ENCODE results near the gene VANGL1. TPM values are rescaled to one million over a fixed set of nuclear protein-coding genes. Genes with fewer than 3 reads are reported as not detected.

Gene VANGL1
- total RNA-seq, 2 donors from 2014 or later, result 4.0 to 6.1 TPM

DNA sequence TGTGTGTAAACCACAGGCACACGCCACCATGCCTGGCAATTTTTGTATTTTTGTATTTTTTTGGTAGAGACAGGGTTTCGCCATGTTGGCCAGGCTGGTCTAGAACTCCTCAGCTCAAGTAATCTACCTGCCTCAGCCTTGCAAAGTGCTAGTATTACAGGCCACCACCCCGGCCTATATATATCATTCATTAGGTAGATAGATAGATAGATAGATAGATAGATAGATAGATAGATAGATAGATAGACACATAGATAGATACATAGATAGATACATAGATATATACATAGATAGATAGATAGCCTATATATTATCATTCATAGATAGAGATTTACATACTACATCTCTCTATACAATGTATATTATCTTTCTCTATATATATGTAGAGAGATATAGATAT lies 46.0 kb downstream of the VANGL1 start:
- Histone ChIP-seq H3K4me3 (no peak overlapping the region), H3K9me3 (no peaks in the 10 kb centered on the region), H3K36me3 (peaks cover 12% of the 10 kb centered on the region), H3K4me1 (no peaks in the 10 kb centered on the region), H3K27me3 (no peaks in the 10 kb centered on the region), H3K27ac (no peak overlapping the region)
- DNase-seq (ENCODE audit: low spot score), result no peak
- TF ChIP-seq, protein P1, sequence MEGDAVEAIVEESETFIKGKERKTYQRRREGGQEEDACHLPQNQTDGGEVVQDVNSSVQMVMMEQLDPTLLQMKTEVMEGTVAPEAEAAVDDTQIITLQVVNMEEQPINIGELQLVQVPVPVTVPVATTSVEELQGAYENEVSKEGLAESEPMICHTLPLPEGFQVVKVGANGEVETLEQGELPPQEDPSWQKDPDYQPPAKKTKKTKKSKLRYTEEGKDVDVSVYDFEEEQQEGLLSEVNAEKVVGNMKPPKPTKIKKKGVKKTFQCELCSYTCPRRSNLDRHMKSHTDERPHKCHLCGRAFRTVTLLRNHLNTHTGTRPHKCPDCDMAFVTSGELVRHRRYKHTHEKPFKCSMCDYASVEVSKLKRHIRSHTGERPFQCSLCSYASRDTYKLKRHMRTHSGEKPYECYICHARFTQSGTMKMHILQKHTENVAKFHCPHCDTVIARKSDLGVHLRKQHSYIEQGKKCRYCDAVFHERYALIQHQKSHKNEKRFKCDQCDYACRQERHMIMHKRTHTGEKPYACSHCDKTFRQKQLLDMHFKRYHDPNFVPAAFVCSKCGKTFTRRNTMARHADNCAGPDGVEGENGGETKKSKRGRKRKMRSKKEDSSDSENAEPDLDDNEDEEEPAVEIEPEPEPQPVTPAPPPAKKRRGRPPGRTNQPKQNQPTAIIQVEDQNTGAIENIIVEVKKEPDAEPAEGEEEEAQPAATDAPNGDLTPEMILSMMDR (IDR thresholded peaks at IDR 0.05), result no peak

DNA sequence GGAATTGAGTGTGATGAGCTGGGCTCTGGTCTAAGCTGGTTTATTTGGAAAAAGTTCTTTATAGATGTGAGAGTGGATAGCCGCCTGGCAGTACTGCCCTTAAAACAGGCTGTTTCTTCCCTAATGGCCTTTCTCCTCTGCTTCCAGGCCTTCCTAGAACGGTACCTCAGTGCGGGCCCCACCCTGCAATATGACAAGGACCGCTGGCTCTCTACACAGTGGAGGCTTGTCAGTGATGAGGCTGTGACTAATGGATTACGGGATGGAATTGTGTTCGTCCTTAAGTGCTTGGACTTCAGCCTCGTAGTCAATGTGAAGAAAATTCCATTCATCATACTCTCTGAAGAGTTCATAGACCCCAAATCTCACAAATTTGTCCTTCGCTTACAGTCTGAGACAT lies 49.2 kb downstream of the VANGL1 start:
- Histone ChIP-seq H3K4me3 (no peak overlapping the region), H3K27me3 (no peaks in the 10 kb centered on the region), H3K4me1 (no peaks in the 10 kb centered on the region), H3K27ac (no peak overlapping the region), H3K9me3 (no peaks in the 10 kb centered on the region), H3K36me3 (no peaks in the 10 kb centered on the region)
- no peak for DNase-seq (ENCODE audit: low spot score)
- TF ChIP-seq, protein P1 (IDR thresholded peaks at IDR 0.05), result no peak

GRCh38 chr1:115692224-115692623 lies 50.5 kb downstream of the VANGL1 start:
- DNase-seq (ENCODE audit: low spot score), result no peak
- H3K36me3 ChIP-seq, result no peaks in the 10 kb centered on the region

GRCh38 chr1:115694805-115695204 lies 53.0 kb downstream of the VANGL1 start:
- no peak for DNase-seq (ENCODE audit: low spot score)
- H3K9me3 ChIP-seq, result no peaks in the 10 kb centered on the region
- H3K4me1 ChIP-seq, result no peaks in the 10 kb centered on the region
- H3K27me3 ChIP-seq, result no peaks in the 10 kb centered on the region
- H3K36me3 ChIP-seq, result no peaks in the 10 kb centered on the region
- H3K27ac ChIP-seq, result no peak overlapping the region
- H3K4me3 ChIP-seq, result no peak overlapping the region
- TF ChIP-seq, protein P1 (IDR thresholded peaks at IDR 0.05), result no peak

More at GRCh38 chr1:115692224-115692623, 50.5 kb downstream of the VANGL1 start:
- no peaks in the 10 kb centered on the region for H3K27me3 ChIP-seq
- no peaks in the 10 kb centered on the region for H3K4me1 ChIP-seq
- H3K9me3 ChIP-seq, result no peaks in the 10 kb centered on the region
- no peak overlapping the region for H3K4me3 ChIP-seq
- H3K27ac ChIP-seq, result no peak overlapping the region
- TF ChIP-seq, protein P1 (IDR thresholded peaks at IDR 0.05), result no peak

DNA sequence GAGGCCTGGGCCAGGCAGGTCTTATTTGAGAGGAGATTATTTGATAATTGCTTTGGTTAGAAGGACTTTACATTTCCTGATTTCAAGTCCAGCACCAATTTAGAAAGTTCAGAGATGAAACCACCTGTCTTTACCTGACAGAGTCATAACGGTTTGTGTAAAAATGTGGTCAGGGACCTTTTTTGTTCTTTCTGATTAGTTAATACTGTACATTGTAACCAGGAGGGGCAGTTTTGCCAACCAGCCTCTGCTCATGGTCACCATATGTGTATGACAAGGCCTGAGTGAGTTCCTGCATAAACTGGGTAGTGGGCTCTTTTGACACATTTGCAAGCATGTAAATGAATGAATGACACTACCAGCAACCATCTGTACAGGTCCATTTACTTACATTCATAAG lies 55.8 kb downstream of the VANGL1 start:
- DNase-seq (ENCODE audit: low spot score), result no peak
- H3K27me3 ChIP-seq, result no peaks in the 10 kb centered on the region
- peaks cover 24% of the 10 kb centered on the region for H3K36me3 ChIP-seq
- no peak overlapping the region for H3K27ac ChIP-seq
- no peaks in the 10 kb centered on the region for H3K9me3 ChIP-seq
- peaks cover 0 to 1% of the 10 kb centered on the region in 2 donors for H3K4me1 ChIP-seq
- no peak overlapping the region for H3K4me3 ChIP-seq
- TF ChIP-seq, protein P1 (IDR thresholded peaks at IDR 0.05), result no peak

DNA sequence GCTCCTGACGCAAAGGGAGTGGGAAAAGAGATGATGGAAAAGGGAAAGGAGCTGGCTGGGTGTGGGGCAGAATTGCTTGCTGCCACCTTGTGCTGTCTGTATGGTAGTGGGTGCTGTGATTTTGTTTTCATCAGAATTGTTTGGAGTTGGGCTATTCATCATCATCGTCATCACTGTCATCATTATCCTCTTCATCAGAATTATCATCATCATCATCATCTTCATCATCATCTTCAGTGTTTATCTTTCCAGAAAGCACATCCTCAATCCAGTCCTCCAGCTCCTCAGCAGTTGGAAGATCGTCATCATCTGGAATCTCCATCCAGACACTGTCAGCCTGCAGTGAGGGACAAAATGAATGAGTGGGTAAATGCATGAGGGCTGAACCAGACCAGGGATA lies 59.3 kb downstream of the VANGL1 start:
- Histone ChIP-seq H3K27ac (no peak overlapping the region), H3K27me3 (no peaks in the 10 kb centered on the region), H3K4me1 (peaks cover 0 to 24% of the 10 kb centered on the region in 2 donors), H3K4me3 (no peak overlapping the region), H3K9me3 (no peaks in the 10 kb centered on the region), H3K36me3 (peaks cover 43% of the 10 kb centered on the region)
- DNase-seq (ENCODE audit: low spot score), result no peak
- TF ChIP-seq, protein P1 (IDR thresholded peaks at IDR 0.05), result no peak
